Muscle of arm (tissue), 12 donors: ENCODE results near the gene KBTBD4. TPM values are rescaled to one million over a fixed set of nuclear protein-coding genes. Genes with fewer than 3 reads are reported as not detected.
"Not testable (repeated sequence)": the region's sequence is repeated elsewhere in the genome, so short reads cannot be mapped to it uniquely, and the experiment has no call there.

Source experiments
- DNase-seq: peaks from one replicate; pipeline ENCODE4 v3.0.0-alpha.2; 2013
- polyA plus RNA-seq, 12 donors: library from polyadenylated mRNA; unstranded; fragments of 120-200 nt; gene quantifications; one replicate each; pipeline ENCODE4 v1.2.1, GENCODE V29; 2013; ENCODE audit not compliant: insufficient read length in 12 of 12

The KBTBD4 gene
- polyA plus RNA-seq, 12 donors: 10.9 to 14.7 (median 12.7) TPM; not detected in 1

- DNase-seq: not testable (repeated sequence)
These were observed 14.4 kb downstream of the KBTBD4 start for GRCh38 chr11:47564366-47564765.

- DNase-seq: not testable (repeated sequence)
These were observed 16.4 kb downstream of the KBTBD4 start for GRCh38 chr11:47562393-47562792.

- no peak for DNase-seq
These were observed 18.3 kb downstream of the KBTBD4 start for GRCh38 chr11:47560426-47560825.

GRCh38 chr11:47558695-47559094, 20.1 kb downstream of the KBTBD4 start:
- no peak for DNase-seq

GRCh38 chr11:47557004-47557403, 21.8 kb downstream of the KBTBD4 start:
- not testable (repeated sequence) for DNase-seq

GRCh38 chr11:47553406-47553743, 25.4 kb downstream of the KBTBD4 start:
- no peak for DNase-seq

GRCh38 chr11:47552566-47553405, 26.0 kb downstream of the KBTBD4 start, which contains the start of gene CELF1:
Gene CELF1 (minus strand): TSS chr11:47553132. CDS start chr11:47499523, 53,609 bp downstream.
- DNase-seq: peak; percentile 87

- peak; percentile 31 for DNase-seq
These were observed 26.7 kb downstream of the KBTBD4 start for GRCh38 chr11:47552056-47552565.

GRCh38 chr11:47551086-47551485, 27.7 kb downstream of the KBTBD4 start:
- no peak for DNase-seq

GRCh38 chr11:47550288-47551047, 28.3 kb downstream of the KBTBD4 start:
- DNase-seq: no peak

GRCh38 chr11:47546274-47546673, 32.5 kb downstream of the KBTBD4 start:
- not testable (repeated sequence) for DNase-seq

GRCh38 chr11:47545298-47545697, 33.5 kb downstream of the KBTBD4 start:
- DNase-seq: no peak

GRCh38 chr11:47541070-47541469, 37.7 kb downstream of the KBTBD4 start:
- no peak for DNase-seq

GRCh38 chr11:47539681-47540039, 39.1 kb downstream of the KBTBD4 start:
- no peak for DNase-seq

GRCh38 chr11:47538741-47539565, 39.8 kb downstream of the KBTBD4 start:
- DNase-seq: no peak

- DNase-seq: peak; percentile 44
These were observed 41.9 kb downstream of the KBTBD4 start for GRCh38 chr11:47536915-47537314.

- DNase-seq: no peak
These were observed 44.0 kb downstream of the KBTBD4 start for GRCh38 chr11:47534704-47535251.

GRCh38 chr11:47533690-47534151, 45.0 kb downstream of the KBTBD4 start:
- no peak for DNase-seq

- DNase-seq: no peak
These were observed 46.1 kb downstream of the KBTBD4 start for GRCh38 chr11:47532597-47533213.

GRCh38 chr11:47531666-47532065, 47.1 kb downstream of the KBTBD4 start:
- DNase-seq: no peak

- DNase-seq: not testable (repeated sequence)
These were observed 48.0 kb downstream of the KBTBD4 start for GRCh38 chr11:47530721-47531120.
